Chondrocyte (in vitro differentiated cells): Measurements from ENCODE around the gene MED12. TPM values are rescaled to one million over a fixed set of nuclear protein-coding genes. Genes with fewer than 3 reads are reported as not detected.
A peak's percentile ranks its signal among the peaks of the same experiment; 100 is the strongest.

Experiments used
- DNase-seq: peaks from one replicate; pipeline ENCODE4 v3.0.0; 2021; ENCODE audit warnings: mixed read lengths, low spot score
- H3K27ac Mint-ChIP-seq: one replicate; pipeline ENCODE4 v1.8.0; 2021; ENCODE audit warnings: mild to moderate bottlenecking, moderate library complexity, mixed read lengths; ENCODE audit not compliant: unreplicated experiment
- H3K27me3 Mint-ChIP-seq: 2 replicates; pipeline ENCODE4 v1.8.0; 2021; ENCODE audit warnings: low read depth, mixed read lengths
- H3K36me3 Mint-ChIP-seq: 2 replicates; pipeline ENCODE4 v1.8.0; 2021; ENCODE audit warnings: low read depth, mixed read lengths
- H3K4me1 Mint-ChIP-seq: 2 replicates; pipeline ENCODE4 v1.8.0; 2021; ENCODE audit warnings: low read depth, mild to moderate bottlenecking, mixed read lengths
- H3K4me3 Mint-ChIP-seq: one replicate; pipeline ENCODE4 v1.8.0; 2021; ENCODE audit warnings: mild to moderate bottlenecking, moderate library complexity, mixed read lengths; ENCODE audit not compliant: unreplicated experiment
- H3K9me3 Mint-ChIP-seq: 2 replicates; pipeline ENCODE4 v1.8.0; 2021; ENCODE audit warnings: low read depth, mixed read lengths
- total RNA-seq: library from RNA; stranded (reverse); gene quantifications from 3 replicates; pipeline ENCODE4 v1.2.1, GENCODE V29; 2021
- TF ChIP-seq, protein P1 (sequence below): fragments of 200-600 bp; sonication (generic); IDR thresholded peaks from 2 replicates; pipeline ENCODE4 v1.5.0; 2021; ENCODE audit warnings: antibody characterized with exemption, mild to moderate bottlenecking, moderate library complexity

MED12 gene
- total RNA-seq, 1 donor from 2014 or later = 33.4 TPM

DNA sequence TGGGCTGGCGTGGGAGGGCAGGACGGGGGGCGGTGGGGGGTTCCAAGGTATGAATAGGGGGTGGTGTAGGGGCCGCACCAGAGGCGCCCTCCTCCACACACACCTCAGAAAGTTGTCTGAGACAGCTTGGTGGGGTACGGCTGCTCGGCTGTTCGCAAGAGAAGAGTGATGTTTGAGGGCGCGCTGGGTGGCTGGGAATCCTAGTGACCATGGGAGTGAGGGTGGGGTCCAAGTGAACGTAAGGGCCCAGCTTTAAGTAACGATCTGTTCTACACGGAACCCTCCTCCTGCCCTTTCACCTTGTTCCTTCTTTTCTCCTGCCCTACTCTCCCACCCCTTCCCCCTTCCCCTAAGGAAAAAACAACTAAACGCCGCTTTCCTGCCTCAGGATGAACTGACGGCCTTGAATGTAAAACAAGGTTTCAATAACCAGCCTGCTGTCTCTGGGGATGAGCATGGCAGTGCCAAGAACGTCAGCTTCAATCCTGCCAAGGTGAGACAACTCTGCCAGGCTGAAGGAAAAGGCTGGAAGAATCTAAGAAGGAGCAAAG lies 664 bp downstream of the MED12 start:
- H3K9me3 Mint-ChIP-seq = peaks cover 5% of the 10 kb centered on the region
- H3K36me3 Mint-ChIP-seq = peaks cover 2% of the 10 kb centered on the region
- TF ChIP-seq, protein P1, sequence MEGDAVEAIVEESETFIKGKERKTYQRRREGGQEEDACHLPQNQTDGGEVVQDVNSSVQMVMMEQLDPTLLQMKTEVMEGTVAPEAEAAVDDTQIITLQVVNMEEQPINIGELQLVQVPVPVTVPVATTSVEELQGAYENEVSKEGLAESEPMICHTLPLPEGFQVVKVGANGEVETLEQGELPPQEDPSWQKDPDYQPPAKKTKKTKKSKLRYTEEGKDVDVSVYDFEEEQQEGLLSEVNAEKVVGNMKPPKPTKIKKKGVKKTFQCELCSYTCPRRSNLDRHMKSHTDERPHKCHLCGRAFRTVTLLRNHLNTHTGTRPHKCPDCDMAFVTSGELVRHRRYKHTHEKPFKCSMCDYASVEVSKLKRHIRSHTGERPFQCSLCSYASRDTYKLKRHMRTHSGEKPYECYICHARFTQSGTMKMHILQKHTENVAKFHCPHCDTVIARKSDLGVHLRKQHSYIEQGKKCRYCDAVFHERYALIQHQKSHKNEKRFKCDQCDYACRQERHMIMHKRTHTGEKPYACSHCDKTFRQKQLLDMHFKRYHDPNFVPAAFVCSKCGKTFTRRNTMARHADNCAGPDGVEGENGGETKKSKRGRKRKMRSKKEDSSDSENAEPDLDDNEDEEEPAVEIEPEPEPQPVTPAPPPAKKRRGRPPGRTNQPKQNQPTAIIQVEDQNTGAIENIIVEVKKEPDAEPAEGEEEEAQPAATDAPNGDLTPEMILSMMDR = no peak
- no peaks in the 10 kb centered on the region for H3K27me3 Mint-ChIP-seq
- peak overlapping the region; percentile 77 for H3K27ac Mint-ChIP-seq
- H3K4me3 Mint-ChIP-seq = peak overlapping the region; percentile 76
- no peak for DNase-seq
- peaks cover 8% of the 10 kb centered on the region for H3K4me1 Mint-ChIP-seq

DNA sequence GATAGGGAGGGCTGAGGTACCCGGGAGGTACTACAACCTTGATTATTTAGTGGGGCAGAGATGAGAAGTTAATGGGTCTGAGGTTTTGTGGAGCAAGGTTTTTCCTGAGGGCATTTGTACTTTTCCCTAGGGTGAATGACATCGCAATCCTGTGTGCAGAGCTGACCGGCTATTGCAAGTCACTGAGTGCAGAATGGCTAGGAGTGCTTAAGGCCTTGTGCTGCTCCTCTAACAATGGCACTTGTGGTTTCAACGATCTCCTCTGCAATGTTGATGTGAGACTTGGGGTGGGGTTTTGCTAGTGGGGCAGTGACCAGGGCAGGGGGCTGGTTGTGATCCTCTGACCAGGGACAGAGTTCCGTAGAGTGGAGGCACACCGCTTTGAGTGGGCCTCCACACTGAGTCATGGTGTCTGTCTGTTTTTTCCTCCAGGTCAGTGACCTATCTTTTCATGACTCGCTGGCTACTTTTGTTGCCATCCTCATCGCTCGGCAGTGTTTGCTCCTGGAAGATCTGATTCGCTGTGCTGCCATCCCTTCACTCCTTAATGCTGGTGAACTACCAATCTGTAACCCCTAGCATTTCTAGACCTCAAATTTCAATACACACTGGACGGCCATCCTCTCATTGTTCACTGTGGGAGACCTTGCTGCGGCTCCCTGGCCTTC lies 9.9 kb downstream of the MED12 start:
- Mint-ChIP-seq H3K9me3 (no peaks in the 10 kb centered on the region), H3K27me3 (no peaks in the 10 kb centered on the region), H3K36me3 (peaks cover 28% of the 10 kb centered on the region), H3K4me1 (peaks cover 4% of the 10 kb centered on the region), H3K27ac (peak overlapping the region; percentile 0), H3K4me3 (no peak overlapping the region)
- DNase-seq = no peak
- TF ChIP-seq, protein P1 = no peak

DNA sequence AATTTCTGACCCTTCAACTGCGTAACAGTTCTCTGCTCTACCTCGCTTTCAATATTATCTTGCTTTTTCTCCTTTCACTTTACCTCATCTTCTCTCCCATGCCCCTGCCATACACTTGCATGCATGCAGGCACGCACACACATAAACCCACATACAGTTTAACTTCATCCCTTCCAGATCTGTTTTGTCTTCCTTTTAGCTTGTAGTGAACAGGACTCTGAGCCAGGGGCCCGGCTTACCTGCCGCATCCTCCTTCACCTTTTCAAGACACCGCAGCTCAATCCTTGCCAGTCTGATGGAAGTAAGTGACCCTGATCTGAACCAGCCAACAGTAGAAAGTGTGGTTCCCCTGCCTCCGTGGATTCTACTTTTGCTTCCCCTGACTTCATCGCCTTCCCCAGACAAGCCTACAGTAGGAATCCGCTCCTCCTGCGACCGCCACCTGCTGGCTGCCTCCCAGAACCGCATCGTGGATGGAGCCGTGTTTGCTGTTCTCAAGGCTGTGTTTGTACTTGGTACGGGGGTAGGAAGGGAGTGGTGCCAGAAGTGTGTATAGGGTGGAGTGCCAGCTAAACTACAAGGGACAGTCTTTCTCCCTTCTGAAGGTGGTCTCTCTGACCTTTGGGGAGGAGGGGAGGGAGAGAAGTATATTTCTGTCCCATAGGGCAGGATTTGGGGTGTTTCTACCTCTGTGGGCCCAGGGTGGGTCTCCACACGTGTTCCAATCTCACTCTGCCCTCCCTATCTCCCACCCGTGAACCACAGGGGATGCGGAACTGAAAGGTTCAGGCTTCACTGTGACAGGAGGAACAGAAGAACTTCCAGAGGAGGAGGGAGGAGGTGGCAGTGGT lies 10.7 kb downstream of the MED12 start:
- H3K27ac Mint-ChIP-seq = peak overlapping the region; percentile 15
- H3K9me3 Mint-ChIP-seq = no peaks in the 10 kb centered on the region
- peaks cover 4% of the 10 kb centered on the region for H3K4me1 Mint-ChIP-seq
- no peak for DNase-seq
- TF ChIP-seq, protein P1 = peak; percentile 81
- peaks cover 28% of the 10 kb centered on the region for H3K36me3 Mint-ChIP-seq
- no peak overlapping the region for H3K4me3 Mint-ChIP-seq
- no peaks in the 10 kb centered on the region for H3K27me3 Mint-ChIP-seq

DNA sequence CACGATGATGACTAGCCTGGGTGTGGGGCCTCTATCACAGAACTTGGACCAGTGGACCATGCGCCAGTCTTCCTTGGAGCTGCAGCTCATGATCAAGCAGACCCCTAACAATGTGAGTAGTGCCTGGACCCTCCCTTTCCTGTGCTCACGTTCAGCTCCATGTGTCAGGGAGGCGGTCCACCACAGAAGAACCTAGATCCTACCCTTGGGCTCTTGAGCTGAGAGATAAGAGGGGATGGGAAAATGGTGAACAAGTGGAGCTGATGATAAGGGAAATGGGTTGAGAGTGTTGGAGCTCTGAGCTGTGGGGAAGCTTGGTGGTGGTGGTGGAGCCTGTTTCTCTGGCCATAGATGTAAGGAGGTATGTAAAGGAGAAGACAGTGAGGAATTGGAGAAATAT lies 13.1 kb downstream of the MED12 start:
- no peaks in the 10 kb centered on the region for H3K27me3 Mint-ChIP-seq
- TF ChIP-seq, protein P1 = no peak
- DNase-seq = no peak
- H3K27ac Mint-ChIP-seq = no peak overlapping the region
- H3K9me3 Mint-ChIP-seq = no peaks in the 10 kb centered on the region
- H3K4me3 Mint-ChIP-seq = no peak overlapping the region
- peaks cover 38% of the 10 kb centered on the region for H3K36me3 Mint-ChIP-seq
- peaks cover 4% of the 10 kb centered on the region for H3K4me1 Mint-ChIP-seq

DNA sequence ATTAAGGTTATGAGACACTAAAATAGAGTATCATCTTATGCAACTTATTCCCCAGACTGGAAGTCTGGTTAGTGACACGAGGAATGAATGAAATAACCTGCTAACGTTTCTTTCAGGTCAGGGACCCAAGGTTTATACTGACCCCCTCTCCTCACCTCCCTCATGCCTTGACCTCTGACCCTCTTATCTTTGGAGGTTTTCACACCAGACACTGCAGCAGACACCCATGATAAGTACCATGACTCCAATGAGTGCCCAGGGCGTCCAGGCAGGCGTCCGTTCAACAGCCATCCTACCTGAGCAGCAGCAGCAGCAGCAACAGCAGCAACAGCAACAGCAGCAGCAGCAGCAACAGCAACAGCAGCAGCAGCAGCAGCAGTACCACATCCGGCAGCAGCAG lies 22.0 kb downstream of the MED12 start:
- TF ChIP-seq, protein P1 = no peak
- H3K27me3 Mint-ChIP-seq = no peaks in the 10 kb centered on the region
- H3K9me3 Mint-ChIP-seq = peaks cover 4% of the 10 kb centered on the region
- H3K36me3 Mint-ChIP-seq = peaks cover 20% of the 10 kb centered on the region
- H3K27ac Mint-ChIP-seq = no peak overlapping the region
- no peak for DNase-seq
- peaks cover 8% of the 10 kb centered on the region for H3K4me1 Mint-ChIP-seq
- no peak overlapping the region for H3K4me3 Mint-ChIP-seq
